Stimulated activated CD4-positive, alpha-beta T cell treated with anti-CD3 and anti-CD28 coated beads, Interleukin-15, amount 100 ng/mL, for 24 hours (primary cell): ENCODE data around the gene ZC3H8.
A peak's percentile ranks its signal among the peaks of the same experiment; 100 is the strongest.
"Not testable (repeated sequence)": the region's sequence is repeated elsewhere in the genome, so short reads cannot be mapped to it uniquely, and the experiment has no call there.

Experiments used
- DNase-seq: peaks from one replicate; pipeline ENCODE4 v3.0.0-alpha.2; 2020

The ZC3H8 gene

GRCh38 chr2:112254466-112255240 lies at the start of gene ZC3H8:
TSS of gene ZC3H8 (minus strand) at chr2:112255042. CDS start at chr2:112254981, 61 bp downstream.
- peak; percentile 97 for DNase-seq

- DNase-seq = no peak
These were observed 49.6 kb upstream of the ZC3H8 start for GRCh38 chr2:112304298-112304941.

GRCh38 chr2:112301973-112302372 lies 47.1 kb upstream of the ZC3H8 start:
- DNase-seq = no peak

GRCh38 chr2:112301171-112301584 lies 46.3 kb upstream of the ZC3H8 start:
- DNase-seq = no peak

GRCh38 chr2:112296407-112296806 lies 41.6 kb upstream of the ZC3H8 start:
- no peak for DNase-seq

GRCh38 chr2:112295407-112296078 lies 40.7 kb upstream of the ZC3H8 start:
- no peak for DNase-seq

- no peak for DNase-seq
These were observed 39.0 kb upstream of the ZC3H8 start for GRCh38 chr2:112293636-112294401.

GRCh38 chr2:112290648-112291047 lies 35.8 kb upstream of the ZC3H8 start:
- no peak for DNase-seq

- DNase-seq = no peak
These were observed 35.2 kb upstream of the ZC3H8 start for GRCh38 chr2:112290088-112290487.

GRCh38 chr2:112283535-112283934 lies 28.7 kb upstream of the ZC3H8 start:
- DNase-seq = not testable (repeated sequence)

GRCh38 chr2:112282066-112282465 lies 27.2 kb upstream of the ZC3H8 start:
- not testable (repeated sequence) for DNase-seq

- no peak for DNase-seq
These were observed 22.9 kb upstream of the ZC3H8 start for GRCh38 chr2:112277596-112278220.

- no peak for DNase-seq
These were observed 22.1 kb upstream of the ZC3H8 start for GRCh38 chr2:112276954-112277353.

GRCh38 chr2:112275887-112276773 lies 21.3 kb upstream of the ZC3H8 start:
- peak; percentile 87 for DNase-seq

GRCh38 chr2:112275311-112275886 lies 20.6 kb upstream of the ZC3H8 start, which contains the start of gene ZC3H6:
TSS of gene ZC3H6 (plus strand) at chr2:112275597. CDS start at chr2:112275995, 398 bp downstream.
- peak; percentile 99 for DNase-seq

- DNase-seq = no peak
These were observed 18.5 kb upstream of the ZC3H8 start for GRCh38 chr2:112273349-112273748.

GRCh38 chr2:112272669-112273068 lies 17.8 kb upstream of the ZC3H8 start:
- no peak for DNase-seq

- DNase-seq = no peak
These were observed 13.7 kb upstream of the ZC3H8 start for GRCh38 chr2:112268547-112268946.

GRCh38 chr2:112262876-112263275 lies 8.0 kb upstream of the ZC3H8 start:
- DNase-seq = no peak

GRCh38 chr2:112260295-112260625 lies 5.4 kb upstream of the ZC3H8 start:
- DNase-seq = no peak
